ENCODE measurements around the gene LRRC46. TPM values are rescaled to one million over a fixed set of nuclear protein-coding genes. Genes with fewer than 3 reads are reported as not detected.

The LRRC46 gene
- total and polyA plus RNA-seq, 2 of the 4 experiments (the other 2 are of a cell fraction), result 0.77 TPM; not detected in 1

DNA sequence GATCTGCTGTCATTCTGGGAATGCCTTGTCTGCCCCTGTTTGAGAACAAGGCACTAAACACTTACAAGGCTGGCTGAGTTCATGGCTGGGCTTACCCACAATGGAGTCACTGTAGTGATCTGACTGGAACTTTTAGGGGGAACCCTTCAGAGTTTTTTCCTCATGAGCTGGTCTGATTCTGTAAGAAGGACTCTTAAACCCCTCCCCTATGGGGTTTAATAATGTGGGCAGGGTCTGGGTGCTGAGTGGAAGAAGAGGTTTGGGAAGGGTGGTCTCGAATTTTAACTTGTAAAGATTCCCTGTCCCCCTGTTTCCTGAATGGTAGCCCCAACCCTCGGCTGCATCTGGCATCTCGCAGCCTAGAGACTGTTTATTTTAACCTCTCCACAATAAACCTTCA lies 40.4 kb upstream of the LRRC46 start:
- BruUV-seq (replicated peaks), result no TSS peak
- peaks cover 55% of the 10 kb centered on the region for H3K27me3 ChIP-seq (ENCODE audit: control insufficient read depth, insufficient read depth, low read length)

More for the DNA sequence above, 40.4 kb upstream of the LRRC46 start:
- H3K27ac ChIP-seq (ENCODE audit: insufficient read depth, low read length), result no peak overlapping the region
- TF ChIP-seq MAFK (IDR thresholded peaks at IDR 0.05; ENCODE audit: low read depth, low read length) (no peak), RCOR1 (IDR thresholded peaks at IDR 0.05; ENCODE audit: insufficient replicate concordance, low read length) (no peak), MAZ (IDR thresholded peaks at IDR 0.05; ENCODE audit: borderline replicate concordance, low read depth, low read length) (no peak), BHLHE40 (IDR thresholded peaks at IDR 0.05; ENCODE audit: low read depth, low read length) (no peak), POLR2A (IDR thresholded peaks at IDR 0.05; ENCODE audit: low read depth, low read length) (no peak)
- TF ChIP-seq, protein P1, sequence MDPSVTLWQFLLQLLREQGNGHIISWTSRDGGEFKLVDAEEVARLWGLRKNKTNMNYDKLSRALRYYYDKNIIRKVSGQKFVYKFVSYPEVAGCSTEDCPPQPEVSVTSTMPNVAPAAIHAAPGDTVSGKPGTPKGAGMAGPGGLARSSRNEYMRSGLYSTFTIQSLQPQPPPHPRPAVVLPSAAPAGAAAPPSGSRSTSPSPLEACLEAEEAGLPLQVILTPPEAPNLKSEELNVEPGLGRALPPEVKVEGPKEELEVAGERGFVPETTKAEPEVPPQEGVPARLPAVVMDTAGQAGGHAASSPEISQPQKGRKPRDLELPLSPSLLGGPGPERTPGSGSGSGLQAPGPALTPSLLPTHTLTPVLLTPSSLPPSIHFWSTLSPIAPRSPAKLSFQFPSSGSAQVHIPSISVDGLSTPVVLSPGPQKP (IDR thresholded peaks at IDR 0.05; ENCODE audit: borderline replicate concordance, low read depth, low read length), result no peak
- no peak overlapping the region for H2BK120ac ChIP-seq (ENCODE audit: low read depth, low read length)
- H3K9ac ChIP-seq (ENCODE audit: low read depth, low read length), result no peak overlapping the region
- H3K79me1 ChIP-seq (ENCODE audit: low read depth in 1 of 2, low read length in 2 of 2), result no peaks in the 10 kb centered on the region
- no peak overlapping the region for H2BK15ac ChIP-seq (ENCODE audit: low read depth, low read length)
- no peak overlapping the region for H3K4ac ChIP-seq (ENCODE audit: low read depth, low read length)
- no CpG with 5 or more reads among the region's 3 CpGs for WGBS, 2 experiments (ENCODE audit: extremely low coverage in 2 of 2, insufficient read length in 1 of 2)
- no peak overlapping the region for H4K8ac ChIP-seq (ENCODE audit: low read depth in 2 of 2, low read length in 2 of 2)
- no peak overlapping the region for H3K4me2 ChIP-seq (ENCODE audit: low read depth, low read length)
- ATAC-seq (ENCODE audit: low read depth) (no peak), DNase-seq (no peak)
- H3K18ac ChIP-seq (ENCODE audit: low read depth, low read length), result no peak overlapping the region
- H4K91ac ChIP-seq (ENCODE audit: insufficient read depth, low read depth, low read length), result no peak overlapping the region
- H4K5ac ChIP-seq (ENCODE audit: low read depth, low read length), result no peak overlapping the region
- intact Hi-C loops (cut with micrococcal nuclease), result no loop called here
- H2BK5ac ChIP-seq (ENCODE audit: low read depth, low read length, poor library complexity, severe bottlenecking), result no peak overlapping the region
- no peaks in the 10 kb centered on the region for H3K36me3 ChIP-seq (ENCODE audit: control insufficient read depth, insufficient read depth, low read length)
- CTCF ChIA-PET, result no interaction called here
- no peaks in the 10 kb centered on the region for H4K20me1 ChIP-seq (ENCODE audit: insufficient read depth, low read length)
- POLR2A ChIA-PET (ENCODE audit: unreplicated experiment), result no interaction called here
- H2AK9ac ChIP-seq (replicated peaks; ENCODE audit: low read depth, low read length, poor library complexity), result no peak overlapping the region
- H2BK20ac ChIP-seq (ENCODE audit: low read depth, low read length), result no peak overlapping the region
- no peak overlapping the region for H3K4me3 ChIP-seq (ENCODE audit: insufficient read depth, low read depth, low read length)
- dilution Hi-C loops (cut with HindIII; ENCODE audit: low sequenced_read_pairs, unreplicated experiment), result no loop called here
- H3K9me3 ChIP-seq (ENCODE audit: control insufficient read depth, insufficient read depth, low read length), result no peaks in the 10 kb centered on the region
- no peak overlapping the region for H2AK5ac ChIP-seq (ENCODE audit: low read depth, low read length)
- no peak overlapping the region for H3K14ac ChIP-seq (replicated peaks; ENCODE audit: low read depth, low read length)
- no peak overlapping the region for H3K56ac ChIP-seq (ENCODE audit: extremely low read depth, insufficient read depth, low read length)
- no peaks in the 10 kb centered on the region for H3K9me1 ChIP-seq (ENCODE audit: insufficient read depth, low read length)
- no peak overlapping the region for H3K23ac ChIP-seq (ENCODE audit: low read depth, low read length)
- no peaks in the 10 kb centered on the region for H3K4me1 ChIP-seq (ENCODE audit: control insufficient read depth, insufficient read depth, low read length)
- no peak overlapping the region for H2AFZ ChIP-seq (replicated peaks; ENCODE audit: low read length, poor library complexity)
- in situ Hi-C loops (cut with MboI; ENCODE audit: low sequenced_read_pairs), result no loop called here

Measured in IMR-90 (cell line).